Stimulated activated CD4-positive, alpha-beta T cell treated with anti-CD3 and anti-CD28 coated beads, Interleukin-1b, Interleukin-23, amount 100 ng/mL, for 1 hour (primary cell): Measurements from ENCODE around the gene VAMP3.

Source experiments
- DNase-seq, 2 donors: peaks; one replicate each; pipeline ENCODE4 v3.0.0-alpha.2; 2020; ENCODE audit warnings: low read depth in 2 of 2

VAMP3 gene, protein sequence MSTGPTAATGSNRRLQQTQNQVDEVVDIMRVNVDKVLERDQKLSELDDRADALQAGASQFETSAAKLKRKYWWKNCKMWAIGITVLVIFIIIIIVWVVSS

DNA sequence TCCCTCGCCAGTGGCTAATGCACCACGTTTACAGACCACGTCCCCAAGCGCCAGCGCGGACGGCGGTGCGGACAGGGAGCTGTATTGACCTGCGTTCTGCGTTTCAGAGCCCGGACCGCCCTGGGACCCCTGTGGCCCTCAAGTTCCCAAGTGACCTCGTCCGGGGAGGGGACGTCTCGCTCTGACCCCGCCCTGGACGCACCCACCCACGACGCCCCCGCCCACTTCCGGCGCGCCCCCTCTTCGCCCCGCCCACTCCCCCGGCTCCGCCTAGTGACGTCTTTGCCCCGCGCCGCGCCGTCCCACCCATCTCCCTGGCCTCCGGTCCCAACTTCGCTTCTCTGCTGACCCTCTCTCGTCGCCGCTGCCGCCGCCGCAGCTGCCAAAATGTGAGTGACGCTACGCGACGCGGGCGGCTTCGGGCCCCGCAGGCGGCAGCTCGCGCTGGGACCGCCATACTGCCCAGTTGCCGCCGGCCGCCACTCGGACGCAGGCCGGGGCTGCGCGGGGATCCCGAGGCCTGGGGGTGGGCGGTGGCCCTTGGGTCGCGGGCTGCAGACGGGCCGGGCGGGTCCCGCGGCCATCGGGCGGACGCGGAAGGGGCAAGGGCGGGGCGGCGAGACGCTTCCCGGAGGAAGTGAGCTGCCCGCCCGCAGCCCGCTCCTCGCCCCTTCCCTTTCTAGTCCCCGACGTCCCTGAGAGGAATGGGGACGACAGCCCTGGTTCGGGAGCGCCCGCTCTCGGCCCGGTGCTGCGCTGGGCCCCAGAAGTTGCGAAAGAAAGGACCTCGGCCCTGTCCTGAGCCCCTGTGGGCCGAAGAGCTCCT is at the start of gene VAMP3:
VAMP3 (plus strand) TSS at position 300 of the 826 bp plus-strand sequence; CDS start at position 388, 88 bp downstream.
- DNase-seq = peak; percentile 67 to 88

DNA sequence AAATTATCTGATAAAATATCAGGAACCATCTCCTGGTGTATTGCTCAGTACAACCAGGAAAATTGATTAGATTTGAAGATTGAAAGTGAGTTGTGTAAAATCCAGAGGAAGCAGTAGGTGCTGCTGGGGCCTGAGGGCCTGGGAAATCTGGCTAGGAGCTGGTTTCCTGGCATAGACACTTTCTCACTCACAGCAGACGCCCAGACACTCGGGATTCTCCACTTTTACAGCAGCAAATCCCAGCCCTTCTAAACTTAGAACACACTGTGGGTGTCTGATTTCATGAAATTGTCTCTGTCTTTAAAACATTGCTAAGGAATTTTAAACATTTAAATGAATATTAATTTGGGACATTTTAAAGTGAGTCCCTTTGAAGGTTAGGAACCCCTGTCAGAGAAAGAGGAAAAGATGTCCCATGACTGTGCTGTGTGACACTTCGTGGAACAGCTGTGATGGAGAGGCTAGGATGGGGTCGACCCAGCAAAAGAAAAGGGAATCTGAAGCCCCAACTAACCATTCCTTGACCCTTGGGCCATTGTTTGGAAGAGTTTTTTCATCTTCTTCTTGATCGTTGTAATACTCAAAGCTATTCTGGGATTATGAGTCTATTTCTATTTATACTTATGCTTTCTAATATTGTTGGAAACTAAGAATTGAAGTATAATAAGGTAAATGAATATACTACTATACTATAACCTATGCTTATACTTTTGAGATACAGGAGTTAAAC is 49.0 kb upstream of the VAMP3 start:
- no peak for DNase-seq

DNA sequence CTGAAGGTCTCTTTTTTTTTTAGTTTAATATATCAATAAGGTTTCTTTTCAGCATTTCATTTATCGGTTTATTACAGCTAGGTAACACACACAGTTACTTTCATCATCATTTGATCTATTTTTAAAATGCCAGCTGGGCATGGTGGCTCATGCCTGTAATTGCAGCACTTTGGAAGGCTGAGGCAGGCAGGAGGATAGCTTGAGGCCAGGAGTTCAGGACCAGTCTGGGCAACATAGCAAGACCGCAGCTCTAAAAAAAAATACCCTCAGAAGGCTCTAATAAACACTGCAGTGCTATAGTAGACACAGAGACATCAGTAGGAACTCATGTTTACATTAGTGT is 48.5 kb upstream of the VAMP3 start:
- DNase-seq = no peak

DNA sequence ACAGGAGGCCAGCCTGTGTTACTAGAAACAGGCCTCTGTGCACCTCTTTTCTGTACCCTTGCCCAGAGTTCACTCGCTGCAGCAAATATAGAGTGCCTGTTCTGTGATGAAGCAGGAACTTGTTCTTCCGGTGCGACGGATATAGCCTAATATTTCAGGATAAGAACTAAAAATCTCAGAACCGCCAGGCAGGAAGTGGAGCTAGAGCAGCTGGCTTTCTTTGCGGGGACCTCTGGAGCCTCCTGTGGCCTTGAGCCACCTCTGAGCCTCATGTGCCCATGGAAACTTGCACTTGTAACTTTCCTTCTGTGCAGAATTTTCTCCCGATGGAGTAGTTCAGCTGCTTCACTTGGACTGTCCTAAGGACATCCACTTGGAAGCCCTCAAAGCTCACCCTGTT is 44.5 kb upstream of the VAMP3 start:
- no peak for DNase-seq

DNA sequence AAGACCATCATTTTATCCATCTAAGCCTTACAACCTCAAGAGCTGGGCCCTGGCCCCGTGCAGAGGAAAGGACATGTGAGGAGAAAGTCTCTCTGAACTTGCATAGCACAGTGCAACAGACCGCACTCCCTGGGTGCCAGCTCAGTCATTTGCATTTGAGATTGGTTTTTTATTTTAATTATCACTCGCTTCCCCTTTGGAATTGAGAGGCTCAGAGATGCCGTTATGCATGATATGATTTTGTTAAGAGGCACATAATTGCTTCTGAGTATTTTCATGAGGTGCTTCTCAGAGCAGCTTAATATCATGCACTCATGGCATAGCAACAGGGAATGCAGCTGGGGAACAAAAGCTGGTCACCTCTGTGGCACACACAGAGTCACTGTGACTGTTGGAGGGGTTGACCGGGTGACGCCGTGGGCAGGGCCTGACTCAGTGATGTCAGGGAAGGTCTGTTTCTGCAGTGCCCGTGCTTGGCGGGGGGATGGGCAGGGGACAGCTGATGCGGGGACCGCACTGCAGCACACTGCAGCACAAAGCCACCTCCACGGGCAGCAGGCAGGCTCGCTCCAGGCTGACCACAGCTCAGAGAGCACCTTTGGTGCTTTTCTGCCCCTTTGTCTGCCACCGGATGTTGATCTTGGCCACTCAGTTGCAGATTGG is 43.2 kb upstream of the VAMP3 start:
- DNase-seq = no peak

DNA sequence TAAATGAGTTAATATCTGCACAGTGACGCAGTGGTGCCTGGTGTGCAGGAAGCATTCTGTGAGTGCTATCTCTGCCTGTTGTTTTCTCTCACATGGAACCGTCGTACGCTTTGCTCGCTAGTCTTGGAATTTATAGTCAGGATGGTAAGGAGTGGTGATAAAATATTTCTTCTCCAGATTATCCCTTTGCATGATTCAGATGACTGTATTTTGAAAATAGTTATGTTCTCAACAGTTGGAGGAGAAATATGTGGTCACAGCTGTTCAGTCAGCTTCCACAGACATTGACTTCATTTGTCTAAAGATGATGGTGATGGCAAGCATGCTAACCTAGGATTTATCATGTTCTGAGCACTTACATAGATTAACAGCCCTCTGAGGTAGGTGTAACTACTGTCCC is 41.3 kb upstream of the VAMP3 start:
- DNase-seq = no peak

DNA sequence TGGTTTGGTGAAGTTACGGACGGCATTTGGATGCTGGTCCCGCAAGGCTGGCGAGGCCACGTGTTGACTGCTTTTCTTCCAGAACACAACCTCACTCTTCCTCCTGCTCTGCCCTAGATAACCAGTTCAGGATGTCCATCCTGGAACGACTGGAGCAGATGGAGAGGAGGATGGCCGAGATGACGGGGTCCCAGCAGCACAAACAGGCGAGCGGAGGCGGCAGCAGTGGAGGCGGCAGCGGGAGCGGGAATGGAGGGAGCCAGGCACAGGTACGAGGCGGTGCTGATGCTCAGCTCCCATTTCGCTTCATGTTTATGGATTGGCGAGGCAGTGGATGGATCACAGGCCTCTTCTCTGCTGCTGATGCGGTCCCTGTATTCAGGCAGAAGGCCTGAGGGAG is 38.8 kb upstream of the VAMP3 start:
- no peak for DNase-seq

DNA sequence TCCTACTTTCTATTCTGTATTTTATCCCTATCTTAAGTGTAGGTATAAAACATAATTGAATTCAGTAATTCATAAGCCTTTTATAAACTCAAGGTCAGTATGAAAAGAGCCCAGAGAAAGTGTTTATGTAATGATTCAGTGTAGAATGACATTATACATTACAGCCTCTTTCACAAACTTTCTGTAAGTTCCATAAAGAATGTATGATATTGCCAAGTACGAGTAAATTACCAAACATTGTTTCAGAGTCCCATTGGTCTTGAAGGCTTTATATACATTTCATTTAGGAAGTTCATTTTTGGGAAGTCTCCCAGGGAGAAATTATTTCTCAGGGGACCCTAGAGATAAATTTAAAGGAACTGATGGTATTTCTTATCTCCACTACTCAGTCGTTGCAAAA is 37.8 kb upstream of the VAMP3 start:
- DNase-seq = no peak

DNA sequence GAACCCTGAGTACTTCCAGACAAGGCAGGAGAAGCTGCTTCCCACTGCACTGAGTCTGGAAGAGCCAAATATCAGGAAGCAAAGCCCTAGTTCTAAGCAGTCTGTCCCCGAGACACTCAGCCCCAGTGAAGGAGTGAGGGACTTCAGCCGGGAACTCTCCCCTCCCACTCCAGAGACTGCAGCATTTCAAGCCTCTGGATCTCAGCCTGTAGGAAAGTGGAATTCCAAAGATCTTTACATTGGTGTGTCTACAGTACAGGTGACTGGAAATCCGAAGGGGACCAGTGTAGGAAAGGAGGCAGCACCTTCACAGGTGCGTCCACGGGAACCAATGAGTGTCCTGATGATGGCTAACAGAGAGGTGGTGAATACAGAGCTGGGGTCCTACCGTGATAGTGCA is 33.1 kb upstream of the VAMP3 start:
- no peak for DNase-seq

DNA sequence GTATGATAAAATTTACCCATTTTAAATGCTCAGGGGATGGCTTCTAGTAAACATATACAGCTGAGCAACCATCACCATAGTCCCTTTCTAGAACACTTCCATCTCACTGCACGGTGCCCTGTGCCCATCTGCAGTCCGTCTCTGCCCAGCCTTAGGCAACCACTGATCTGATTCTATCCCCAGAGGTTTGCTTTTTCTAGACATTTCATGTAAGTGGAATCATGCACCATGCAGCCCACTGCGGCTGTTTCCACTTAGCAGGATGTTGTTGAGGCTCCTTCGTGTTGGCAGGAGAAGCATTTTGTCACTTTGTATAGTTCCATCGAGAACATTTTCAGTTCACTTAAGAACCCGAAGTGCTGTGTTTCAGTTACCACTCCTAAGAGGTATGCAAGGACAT is 27.8 kb upstream of the VAMP3 start:
- no peak for DNase-seq

DNA sequence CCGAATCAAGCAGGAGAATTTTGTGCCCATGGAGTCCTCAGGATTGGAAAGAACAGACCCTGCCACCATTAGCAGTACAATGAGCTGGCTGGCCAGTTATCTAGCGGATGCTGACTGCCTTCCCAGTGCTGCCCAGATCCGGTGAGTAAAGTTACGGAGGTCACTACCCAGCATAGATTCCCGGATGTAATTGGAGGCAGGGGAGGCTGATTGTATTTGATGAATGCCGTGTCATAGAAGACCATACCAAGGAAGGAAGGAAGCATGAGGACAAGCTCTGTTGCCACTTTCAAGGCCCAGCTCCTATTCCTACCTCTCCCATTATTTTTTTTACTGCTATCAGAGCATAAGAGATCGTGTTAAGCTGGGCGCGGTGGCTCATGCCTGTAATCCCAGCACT is 26.2 kb upstream of the VAMP3 start:
- DNase-seq = no peak

DNA sequence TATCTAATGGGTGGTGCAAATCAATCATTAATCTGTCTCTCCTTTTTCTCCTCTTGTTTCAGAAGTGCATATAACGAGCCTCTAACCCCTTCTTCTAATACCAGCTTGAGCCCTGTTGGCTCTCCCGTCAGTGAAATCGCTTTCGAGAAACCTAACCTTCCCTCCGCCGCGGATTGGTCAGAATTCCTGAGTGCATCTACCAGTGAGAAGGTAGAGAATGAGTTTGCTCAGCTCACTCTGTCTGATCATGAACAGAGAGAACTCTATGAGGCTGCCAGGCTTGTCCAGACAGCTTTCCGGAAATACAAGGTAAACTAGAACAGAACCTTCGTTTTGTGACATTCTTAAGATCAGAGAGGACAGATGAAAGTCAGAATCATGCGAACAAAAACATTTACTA is 25.3 kb upstream of the VAMP3 start:
- no peak for DNase-seq

DNA sequence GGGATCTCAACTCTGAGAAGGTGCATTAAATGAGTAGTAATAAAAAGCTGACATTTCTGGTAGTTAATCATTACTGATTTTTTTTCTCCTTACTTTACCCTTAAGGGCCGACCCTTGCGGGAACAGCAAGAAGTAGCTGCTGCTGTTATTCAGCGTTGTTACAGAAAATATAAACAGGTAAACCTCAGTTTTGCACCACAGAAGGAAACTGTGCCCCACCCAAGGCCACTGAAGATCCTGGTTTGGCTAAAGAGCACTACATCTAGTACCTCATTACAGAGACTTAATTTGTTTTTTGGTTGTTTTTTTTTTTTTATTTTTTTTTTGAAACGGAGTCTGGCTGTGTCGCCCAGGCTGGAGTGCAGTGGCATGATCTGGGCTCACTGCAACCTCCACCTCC is 23.5 kb upstream of the VAMP3 start:
- no peak for DNase-seq

DNA sequence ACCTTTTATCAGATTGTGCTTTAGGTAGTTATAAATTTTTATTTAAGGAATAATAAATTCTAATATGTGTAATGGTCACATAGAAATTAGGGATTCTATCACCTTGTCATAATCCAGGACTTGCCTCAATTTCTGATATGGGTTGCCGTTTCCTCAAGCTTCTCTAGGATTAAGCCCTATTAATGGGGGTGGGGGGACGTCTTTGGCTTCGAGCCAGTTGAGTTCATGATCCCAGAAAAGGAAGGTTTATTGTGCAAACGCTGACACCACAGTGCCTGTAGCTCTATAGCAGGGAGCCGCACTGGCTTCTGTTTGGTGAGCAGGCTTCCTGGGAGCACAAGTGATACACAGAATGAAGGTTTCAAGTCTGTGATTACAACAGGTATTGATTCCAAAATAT is 22.0 kb upstream of the VAMP3 start:
- no peak for DNase-seq

DNA sequence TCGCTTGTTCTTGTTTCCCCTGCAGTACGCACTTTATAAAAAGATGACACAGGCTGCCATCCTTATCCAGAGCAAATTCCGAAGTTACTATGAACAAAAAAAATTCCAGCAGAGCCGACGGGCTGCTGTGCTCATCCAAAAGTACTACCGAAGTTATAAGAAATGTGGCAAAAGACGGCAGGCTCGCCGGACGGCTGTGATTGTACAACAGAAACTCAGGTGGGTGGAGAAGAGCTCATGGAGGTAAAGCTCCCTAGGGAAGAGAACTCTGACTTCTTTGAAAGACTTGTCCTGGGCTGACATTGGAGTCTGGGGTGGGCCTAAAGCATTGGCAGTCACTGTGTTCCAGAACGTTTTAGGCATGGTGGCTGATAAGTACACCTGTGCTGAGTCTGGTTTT is 19.9 kb upstream of the VAMP3 start:
- no peak for DNase-seq

DNA sequence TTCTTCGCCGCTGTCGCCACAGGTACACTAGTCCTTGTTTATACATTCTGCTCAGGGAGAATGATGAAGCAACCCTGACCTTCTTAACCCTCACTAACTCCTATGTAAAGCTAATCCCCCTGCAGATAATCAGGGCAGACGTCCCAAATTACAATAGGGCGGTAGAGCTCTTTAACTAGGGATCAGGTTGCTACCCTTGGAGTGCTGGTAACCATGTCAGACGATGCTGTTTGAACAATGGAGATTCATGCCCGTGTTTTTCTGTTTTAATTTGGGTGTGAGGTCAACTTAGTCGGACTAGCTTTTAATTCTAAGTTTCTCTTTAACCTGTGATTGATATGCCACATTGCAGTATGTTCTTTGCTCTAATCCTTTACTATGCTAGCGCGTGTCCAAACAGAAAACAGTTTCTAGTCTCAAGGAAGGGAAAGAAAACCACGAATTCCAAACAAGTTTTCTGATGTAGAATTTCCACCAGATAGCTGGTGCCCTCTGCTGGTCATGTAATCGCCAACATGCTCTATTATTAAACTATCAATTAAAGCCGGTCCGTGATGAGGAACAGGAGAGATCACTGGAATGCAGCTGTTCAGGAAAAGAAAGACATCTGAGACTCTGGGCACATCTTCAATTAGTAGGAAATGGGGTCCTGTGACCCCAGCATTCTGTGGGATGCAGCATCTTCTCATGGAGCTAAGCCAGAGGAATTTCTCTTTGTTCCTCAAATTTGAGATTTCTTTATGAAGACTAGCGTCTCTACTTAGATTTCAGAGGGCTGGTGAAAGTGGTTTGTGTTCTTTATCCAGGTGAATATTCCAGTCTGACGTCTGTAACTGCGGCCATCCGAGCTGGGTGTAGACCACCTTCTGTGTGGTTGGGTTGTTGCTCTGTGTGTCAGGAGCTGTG is 18.3 kb upstream of the VAMP3 start:
- peak in 1 of 2 donors; percentile 13 for DNase-seq

DNA sequence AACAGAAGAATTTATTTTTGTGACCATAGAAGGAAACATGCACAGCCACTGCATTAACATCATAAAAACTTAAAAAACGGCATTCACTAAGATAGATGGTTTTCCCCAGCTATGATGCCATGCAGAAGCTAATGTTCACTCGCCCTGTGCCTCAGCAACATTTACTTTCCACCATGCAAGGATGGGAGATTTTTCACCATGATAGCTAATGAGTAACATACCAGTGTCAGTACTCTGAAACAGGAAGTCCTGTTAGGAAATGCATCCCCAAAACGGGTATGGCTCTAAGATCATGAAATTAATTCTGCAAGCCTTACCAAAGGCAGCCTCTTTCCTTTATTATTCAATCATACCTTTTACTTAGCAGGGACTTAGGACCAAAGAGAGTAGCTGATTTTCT is 17.5 kb upstream of the VAMP3 start:
- no peak for DNase-seq

DNA sequence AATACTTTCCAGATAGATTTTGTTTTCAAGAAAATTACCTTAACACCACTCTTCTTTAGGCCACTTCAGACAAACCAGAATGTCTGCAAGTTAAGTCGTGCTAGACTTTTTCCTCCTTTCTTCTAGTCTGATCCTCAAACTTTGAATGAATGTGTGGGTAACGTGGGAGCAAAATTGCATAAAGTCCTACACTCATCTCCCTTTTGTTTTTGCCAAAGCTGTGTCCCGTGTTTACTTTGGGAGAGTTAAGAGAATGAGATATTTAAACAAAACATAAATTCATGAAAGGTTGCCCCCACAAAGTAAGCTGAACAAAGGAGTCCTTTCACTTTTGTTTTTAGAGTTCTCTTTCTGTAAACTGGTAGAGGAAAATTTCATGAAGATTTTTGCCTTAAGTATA is 16.9 kb upstream of the VAMP3 start:
- no peak for DNase-seq

DNA sequence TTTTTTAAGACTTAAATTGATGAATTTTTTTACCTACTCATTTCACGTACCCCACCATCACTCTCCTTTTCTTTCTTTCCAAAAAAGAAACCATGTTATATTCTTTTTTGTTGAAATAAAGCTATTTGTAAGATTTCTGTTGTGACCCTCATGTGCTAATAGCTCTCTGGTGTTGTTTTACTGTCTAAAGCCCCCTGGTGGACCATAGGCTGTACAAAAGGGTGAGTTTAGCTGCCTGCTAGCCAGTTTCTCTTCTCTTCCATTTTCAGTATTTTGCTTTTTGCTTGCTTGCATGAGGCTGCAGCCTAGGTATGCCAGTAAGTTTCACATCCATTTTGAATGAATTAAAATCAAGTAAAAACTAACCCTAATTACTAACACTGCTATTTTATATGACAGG is 15.6 kb upstream of the VAMP3 start:
- no peak for DNase-seq

DNA sequence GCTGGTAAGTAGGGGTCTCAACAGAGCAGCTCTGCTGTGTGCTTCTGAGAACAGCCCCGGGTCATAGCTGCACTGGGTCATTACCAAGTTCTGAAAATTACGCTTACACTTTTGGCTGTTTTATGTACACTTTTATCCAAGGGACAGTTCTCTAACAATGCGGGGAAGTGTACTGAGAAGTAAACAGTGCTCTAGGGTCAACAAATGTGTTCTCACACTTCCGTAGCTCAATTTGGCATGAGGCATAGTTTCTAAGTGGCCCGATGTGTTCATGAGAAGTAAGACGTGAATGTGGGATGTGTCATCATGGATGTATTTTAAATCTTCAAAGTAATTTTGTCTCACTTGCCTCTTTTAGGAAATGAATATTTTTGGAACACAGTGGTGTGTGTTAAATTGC is 10.9 kb upstream of the VAMP3 start:
- no peak for DNase-seq

DNA sequence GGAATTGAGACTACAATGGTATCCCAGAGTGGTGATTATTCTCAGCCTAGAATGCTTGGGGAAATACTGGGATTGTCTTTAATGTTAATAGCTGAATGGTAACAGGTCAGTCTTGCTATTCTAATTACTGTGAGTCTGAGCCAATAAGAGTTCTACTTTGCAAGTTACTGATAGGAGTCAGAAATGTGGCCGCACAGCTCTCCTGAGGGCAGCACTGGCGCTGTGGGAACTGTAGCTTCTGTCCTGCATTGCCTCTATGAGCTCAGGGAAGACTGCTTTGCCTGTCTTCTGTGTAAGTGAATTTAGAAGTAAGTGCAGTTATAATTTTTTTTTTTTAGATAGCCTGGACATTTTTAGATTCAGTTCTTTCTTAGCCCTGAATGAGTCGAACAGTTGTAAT is 10.0 kb upstream of the VAMP3 start:
- no peak for DNase-seq

DNA sequence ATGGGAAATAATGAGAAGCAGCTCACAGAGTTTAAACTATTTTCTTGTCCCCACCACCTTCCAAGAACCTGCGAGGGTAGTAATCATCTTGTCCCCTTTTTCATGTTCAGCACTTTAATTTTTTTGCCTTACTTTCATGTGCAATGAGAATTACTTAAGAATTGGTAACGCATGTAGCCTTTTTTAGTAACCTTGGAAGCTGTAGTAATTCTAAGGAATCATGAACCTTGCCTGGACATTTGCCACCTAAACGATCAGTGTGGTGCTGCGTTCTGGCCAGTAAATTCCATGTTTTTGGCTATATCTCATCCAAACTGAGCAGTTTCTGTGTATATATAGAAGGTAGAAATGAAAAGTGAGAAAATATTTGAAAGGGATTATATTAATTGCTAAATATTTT is 3.9 kb upstream of the VAMP3 start:
- DNase-seq = no peak
